HK-2 (cell line): ENCODE results near the gene WRNIP1.

Source experiments
- DNase-seq: peaks from one replicate; pipeline ENCODE4 v3.0.0-alpha.2; 2018; ENCODE audit not compliant: unreplicated experiment

The WRNIP1 gene

DNA sequence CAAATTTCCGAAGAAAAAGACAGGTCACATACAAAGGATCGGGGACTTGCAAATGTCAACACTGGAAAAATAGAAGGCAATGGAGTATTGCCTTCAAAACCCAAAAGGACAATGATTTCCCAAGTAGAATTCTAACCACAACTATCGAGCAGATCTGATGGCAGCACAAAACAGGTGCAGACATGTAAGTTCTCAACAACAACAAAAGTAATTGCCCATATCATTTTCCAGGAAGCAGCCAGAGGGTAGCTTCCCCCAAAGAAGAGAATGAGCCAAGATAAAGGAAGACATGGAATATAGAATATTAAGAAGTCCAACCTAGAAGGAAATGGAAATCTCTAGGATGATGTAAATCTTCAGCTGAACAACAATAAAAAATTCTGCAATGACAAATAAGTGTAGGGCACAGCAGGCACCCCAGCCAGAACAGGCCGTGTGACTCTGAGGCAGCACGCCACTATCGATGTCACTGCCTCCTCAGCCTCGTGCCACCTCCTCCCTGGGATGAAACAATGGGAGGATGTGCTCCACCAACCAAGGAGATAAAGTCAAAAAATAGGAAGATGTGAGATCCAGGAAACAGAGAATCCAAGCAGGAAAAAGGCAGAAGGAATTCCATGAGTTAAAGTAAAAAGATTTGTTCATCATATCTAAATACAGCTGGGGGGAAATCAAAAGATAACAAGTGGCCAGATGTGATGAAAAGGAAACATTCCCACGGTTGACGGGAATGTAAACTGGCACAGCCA lies 42.3 kb downstream of the WRNIP1 start:
- DNase-seq = no peak

- DNase-seq = no peak
These were observed 43.8 kb downstream of the WRNIP1 start for GRCh38 chr6:2809015-2809414.

- DNase-seq = no peak
These were observed 45.0 kb downstream of the WRNIP1 start for GRCh38 chr6:2810092-2810671.

DNA sequence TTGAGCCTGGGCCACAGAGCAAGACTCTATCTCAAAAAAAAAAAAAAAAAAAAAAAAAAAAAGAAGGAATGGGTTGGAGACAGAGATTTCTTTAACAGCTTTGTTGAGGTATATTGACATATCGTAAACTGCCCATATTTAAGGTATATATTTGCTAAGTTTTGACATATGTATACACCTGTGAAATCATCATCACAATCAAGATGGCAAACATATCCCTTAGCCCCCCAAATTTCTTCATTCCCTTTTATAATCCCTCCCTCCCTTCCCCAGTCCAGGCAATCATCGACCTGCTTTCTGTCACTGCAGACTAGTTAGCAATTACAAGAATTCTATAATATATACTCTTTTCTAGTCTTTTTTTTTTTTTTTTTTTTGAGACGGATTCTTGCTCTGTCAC lies 47.5 kb downstream of the WRNIP1 start:
- no peak for DNase-seq

- DNase-seq = no peak
These were observed 51.0 kb downstream of the WRNIP1 start for GRCh38 chr6:2816158-2816557.

DNA sequence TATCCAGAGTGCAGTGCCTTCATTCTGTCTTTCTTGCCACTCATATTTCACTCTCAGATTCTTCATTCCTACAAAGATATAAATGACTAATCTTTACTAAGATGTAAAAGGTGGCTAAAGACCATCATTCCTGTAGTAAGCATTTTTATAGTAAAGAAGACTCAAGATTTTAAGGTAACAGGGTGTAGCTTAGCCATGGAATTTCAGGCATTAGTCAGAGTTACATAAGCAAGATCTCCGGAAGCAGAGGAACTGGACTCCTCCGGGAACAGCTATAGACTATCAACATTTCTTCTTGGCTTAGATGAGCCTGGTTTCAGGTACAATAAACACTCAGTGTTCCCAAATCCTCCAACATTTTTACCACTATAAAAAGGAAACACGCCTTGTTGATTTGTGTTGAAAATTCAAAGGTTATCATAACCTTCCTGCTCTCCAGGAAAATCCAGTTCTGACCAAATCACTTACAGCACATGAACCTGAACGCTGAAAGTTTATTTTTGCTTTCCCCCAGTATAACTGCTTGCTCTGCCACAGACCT lies 52.8 kb downstream of the WRNIP1 start:
- DNase-seq = no peak

DNA sequence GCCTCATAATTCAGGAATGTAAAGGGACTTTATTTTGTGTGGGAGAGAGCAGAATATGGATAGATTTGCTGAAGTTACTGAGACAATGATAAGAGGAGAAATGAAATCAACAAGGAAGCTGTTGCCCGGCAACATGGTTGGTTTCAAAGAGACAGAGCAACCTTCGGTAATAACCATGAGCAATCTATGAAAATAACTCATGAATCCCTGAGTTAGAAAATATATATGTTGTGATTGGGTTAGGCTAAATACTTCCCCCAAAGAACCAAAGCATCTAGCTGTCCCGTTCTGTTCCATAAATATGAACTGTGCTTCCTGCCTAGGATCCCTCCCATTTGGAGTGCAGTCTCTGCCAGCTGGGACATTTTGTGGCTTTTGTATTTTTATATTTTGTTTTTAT lies 53.4 kb downstream of the WRNIP1 start:
- no peak for DNase-seq

- DNase-seq = no peak
These were observed 53.9 kb downstream of the WRNIP1 start for GRCh38 chr6:2819115-2819514.

DNA sequence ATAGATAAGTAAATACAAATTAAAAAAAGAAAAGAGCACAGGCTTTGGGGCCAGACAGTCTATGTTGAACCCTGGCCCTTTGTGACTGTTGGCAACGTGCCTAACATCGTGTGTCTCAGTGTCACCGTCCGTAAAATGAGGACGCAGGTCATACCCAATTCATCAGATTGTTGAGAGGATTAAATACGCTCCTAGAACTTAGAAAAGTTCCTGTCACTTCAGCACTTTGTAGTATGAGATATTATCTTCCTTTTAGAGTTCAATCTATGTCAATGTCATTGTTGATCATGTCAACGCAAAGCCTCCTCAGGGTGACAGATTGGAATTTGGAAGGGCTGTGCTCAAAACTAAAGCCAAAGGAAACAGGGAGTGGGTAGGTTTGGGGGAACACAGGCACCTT lies 54.8 kb downstream of the WRNIP1 start:
- DNase-seq = no peak

- DNase-seq = no peak
These were observed 55.2 kb downstream of the WRNIP1 start for GRCh38 chr6:2820415-2820814.

DNA sequence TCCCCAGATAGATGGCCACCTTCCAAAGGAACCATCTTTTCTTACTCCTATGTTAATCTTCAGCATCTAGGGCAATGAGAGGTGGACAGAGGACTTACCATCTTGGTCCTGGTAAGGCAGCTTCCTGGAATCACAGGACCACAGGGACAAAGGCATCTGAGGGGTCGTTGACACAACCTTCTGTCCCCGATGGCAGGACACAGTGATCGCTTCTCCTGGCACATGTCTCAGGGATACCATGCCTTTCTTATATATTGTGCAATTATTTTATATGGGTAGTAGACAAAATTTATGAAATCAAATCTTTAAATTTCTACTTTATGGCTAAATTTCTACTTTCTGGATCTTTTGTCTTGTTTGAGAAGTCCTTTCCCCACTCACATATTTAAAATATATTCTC lies 56.4 kb downstream of the WRNIP1 start:
- DNase-seq = no peak

- no peak for DNase-seq
These were observed 58.1 kb downstream of the WRNIP1 start for GRCh38 chr6:2823104-2823850.

- DNase-seq = no peak
These were observed 60.9 kb downstream of the WRNIP1 start for GRCh38 chr6:2826131-2826530.

DNA sequence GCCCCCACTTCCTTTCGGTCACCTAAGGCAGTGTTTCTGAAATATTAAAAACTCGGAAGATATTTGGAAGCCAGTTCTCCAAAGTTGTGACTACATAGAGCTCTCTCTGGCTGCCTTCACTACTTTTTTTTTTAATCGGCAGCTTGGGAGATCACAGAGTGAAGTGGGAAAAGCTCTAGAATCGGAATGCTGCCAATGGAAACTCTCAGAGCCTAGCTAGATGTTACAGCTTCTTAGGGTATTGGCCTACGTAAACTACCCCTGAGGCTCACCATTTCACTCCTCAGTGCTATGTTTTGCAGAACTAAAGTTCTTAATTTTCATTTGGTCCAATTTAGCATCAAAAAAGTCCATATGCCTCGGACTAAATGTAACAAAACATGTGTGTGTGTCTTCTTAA lies 61.9 kb downstream of the WRNIP1 start:
- no peak for DNase-seq

- no peak for DNase-seq
These were observed 63.4 kb downstream of the WRNIP1 start for GRCh38 chr6:2828629-2829028.

- DNase-seq = no peak
These were observed 64.1 kb downstream of the WRNIP1 start for GRCh38 chr6:2829253-2829652.

DNA sequence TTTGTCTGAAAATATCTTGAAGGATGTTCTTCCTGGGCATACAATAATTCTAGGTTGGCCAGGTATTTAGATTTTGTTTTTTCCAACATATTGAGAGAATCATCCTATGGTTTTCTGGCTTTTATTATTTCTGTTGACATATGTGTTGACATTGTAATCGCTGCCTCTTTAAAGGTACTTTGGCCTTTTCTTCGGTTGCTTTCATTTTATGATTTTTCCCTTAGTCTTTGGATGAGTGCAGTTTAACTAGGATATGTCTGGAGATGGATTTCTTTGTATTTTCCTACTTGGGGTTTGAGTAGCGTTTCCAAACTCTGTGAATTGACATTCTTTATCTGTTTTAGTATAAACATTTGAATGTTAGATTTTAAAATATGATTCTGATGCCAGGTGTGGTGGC lies 65.0 kb downstream of the WRNIP1 start:
- no peak for DNase-seq

DNA sequence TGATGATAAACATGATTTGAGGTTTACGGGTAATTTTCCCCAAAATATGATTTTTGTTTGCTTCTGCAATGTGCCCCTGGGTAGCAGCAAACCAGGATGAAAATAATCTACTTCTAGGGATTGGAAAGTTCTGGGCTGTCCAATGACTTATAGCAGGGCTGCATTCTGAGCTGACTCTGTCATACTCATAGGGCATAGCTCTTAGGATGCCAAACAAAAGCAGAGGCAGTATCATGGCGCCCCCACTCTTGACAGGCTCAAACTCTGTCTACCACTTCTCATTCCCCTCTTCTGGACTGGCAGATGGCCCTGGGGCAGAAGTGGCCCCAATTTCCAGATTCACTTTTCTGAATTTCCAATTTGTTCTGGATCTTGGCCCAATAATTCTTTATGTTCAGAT lies 66.2 kb downstream of the WRNIP1 start:
- no peak for DNase-seq

GRCh38 chr6:2834262-2834661 lies 69.1 kb downstream of the WRNIP1 start:
- no peak for DNase-seq
